Stimulated activated CD8-positive, alpha-beta memory T cell treated with anti-CD3 and anti-CD28 coated beads, Interleukin-2, amount 100 ng/mL, for 1 hour (primary cell): ENCODE measurements around the gene PODXL2.
"Not testable (repeated sequence)": the region's sequence is repeated elsewhere in the genome, so short reads cannot be mapped to it uniquely, and the experiment has no call there.

ENCODE experiments used
- DNase-seq, 2 donors: peaks; one replicate each; pipeline ENCODE4 v3.0.0-alpha.2; 2020; ENCODE audit warnings: low read depth in 2 of 2

The PODXL2 gene

DNA sequence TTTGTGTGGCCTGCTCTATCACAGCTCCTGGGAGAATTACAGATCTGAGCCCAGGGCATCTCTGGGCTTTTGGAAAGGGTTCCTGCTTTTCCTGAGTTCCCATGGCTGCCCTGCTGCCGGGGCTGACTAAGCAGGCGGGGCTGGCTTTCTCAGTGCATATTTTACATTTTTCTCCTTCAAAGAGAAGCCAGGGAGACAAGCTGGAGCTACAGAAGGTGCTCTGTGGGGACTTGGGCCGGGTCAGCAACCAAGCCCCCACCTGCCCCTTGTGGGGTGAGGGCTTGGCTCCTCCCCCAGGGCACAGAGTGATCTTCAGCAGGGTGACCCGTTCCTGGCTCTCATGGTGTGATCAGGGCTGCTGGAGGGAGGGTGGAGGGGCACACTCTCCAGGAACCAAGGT, 61.1 kb downstream of the PODXL2 start:
- no peak for DNase-seq

DNA sequence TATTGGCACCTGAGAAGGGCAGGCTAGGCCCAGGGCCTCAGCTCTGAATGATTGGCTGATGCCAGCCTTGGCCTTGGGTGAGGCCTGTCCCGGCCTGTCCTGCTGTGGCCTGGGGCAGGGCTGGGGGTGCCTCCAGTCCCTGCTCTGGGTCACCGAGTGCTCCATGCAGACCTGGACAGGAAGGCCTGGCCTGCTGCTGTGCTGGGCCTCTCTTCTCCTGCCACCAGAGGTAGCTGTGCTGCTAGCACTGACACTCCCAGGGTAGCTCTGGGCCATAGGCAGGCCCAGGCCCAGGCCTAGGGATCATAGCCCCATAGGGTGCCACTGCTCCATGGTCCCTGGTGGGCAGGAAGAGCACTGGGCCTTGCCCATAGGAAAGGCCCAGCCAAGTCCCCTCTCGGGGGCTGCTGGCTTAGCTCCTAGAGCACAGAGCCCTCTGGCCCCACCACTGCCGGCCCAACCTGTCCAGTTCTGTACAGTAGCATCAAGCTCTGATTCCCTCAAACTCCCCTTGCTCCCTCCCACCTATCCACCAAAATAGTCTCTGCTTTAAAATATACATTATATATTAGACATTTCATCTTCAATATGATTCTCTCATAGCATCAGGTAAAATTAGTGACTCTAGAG, 62.0 kb downstream of the PODXL2 start:
- DNase-seq = no peak

DNA sequence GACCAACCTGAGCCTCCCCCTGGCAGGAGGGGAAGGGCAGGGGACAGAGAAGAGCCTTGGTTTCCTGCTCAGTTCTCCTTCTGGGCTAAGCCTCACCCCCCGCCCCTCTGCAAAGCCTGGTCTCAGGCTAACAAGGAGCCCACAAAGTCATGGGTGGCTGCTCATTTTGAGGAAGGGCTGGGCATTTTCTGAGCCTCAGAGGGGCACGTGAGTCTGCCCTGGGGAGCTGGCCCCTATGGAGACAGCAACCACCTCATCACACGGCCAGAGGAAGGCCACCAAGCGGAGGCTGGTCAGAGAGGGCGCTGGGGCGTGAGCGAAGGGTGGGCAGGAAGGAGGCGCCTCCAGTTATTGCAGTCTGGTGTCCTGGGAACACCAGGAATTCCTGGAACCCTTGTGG, 62.5 kb downstream of the PODXL2 start:
- DNase-seq = no peak

DNA sequence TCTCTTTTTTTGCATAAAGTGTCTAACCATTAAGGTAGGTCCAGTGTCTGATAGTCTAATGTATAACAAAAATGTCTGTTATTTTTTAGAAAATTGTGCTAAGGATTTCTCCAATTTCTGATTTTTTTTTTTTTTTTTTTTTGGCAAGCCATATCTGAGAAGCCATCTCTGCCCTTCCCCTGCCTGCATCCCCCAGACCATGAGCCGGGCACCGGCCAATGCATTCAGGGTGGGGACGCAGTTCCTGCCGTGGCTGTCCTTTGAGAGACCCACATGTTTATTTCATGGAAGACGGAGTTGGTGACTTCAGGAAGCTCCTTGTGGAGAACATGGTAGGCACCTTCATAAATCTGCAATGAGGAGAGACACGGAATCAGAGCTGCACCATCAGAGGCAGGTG, 63.0 kb downstream of the PODXL2 start:
- DNase-seq = no peak

DNA sequence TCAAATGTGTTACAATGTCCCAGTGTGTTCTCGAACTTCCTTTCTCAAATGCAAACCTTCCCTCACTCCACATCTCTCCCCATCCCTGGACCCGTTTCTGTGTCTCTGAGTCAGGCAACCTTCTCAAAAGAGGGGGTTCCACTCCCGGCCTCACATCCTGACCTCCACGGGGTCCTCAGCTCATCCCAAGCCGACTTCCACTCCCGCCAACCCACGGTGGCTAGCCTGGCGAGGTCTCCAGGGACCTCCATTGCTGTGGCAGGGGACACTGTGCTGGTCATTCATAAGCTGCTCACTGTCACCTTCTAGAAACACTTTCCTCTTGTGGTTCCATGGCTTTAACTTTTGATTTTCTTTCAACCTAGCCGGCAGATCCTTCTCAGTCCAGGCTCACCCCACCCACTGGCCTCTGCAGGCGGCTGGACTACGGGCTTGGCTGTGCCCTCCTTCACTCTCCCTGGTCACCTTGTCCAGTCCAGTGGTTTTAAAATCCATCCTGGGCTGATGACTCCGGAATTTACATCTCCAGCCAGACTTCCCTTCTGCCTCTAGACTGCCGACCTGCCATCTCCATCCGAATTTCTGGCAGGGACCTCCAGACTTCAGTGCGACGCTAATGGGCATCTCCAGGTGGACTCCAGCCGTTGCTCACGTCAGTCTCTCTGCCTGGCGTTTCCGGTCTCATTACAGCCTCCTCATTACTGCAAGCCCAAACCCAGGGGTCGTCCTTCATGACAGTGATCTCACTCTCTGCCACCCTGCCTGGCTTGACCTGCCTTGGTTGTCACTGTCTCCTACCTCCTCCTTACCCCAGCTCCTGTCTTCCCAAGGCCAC, 63.7 kb downstream of the PODXL2 start:
- DNase-seq = no peak

DNA sequence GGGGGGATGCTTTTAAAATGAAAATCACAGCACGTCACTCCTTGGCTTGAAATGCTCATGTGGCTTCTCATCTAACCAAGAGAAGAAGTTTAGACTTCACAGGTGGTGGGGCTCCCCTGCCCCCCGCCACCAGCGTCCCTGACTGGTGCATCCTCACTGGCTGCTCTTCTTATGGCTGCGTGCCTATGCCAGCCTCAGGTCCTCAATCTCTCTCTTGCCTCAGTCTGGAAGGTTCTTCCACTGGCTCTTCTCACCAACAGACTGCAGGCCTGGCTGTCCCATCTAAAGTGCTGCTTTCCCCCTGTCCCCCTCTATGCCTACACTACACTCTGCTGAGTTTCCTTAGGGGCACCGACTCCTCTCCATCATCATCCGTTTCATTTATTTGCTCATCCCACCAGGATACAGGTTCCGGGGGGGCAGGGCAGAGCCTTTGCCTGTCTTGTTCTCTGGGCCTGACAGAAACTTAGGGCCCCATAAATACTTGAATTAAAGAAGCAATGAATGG, 64.4 kb downstream of the PODXL2 start:
- DNase-seq = no peak

DNA sequence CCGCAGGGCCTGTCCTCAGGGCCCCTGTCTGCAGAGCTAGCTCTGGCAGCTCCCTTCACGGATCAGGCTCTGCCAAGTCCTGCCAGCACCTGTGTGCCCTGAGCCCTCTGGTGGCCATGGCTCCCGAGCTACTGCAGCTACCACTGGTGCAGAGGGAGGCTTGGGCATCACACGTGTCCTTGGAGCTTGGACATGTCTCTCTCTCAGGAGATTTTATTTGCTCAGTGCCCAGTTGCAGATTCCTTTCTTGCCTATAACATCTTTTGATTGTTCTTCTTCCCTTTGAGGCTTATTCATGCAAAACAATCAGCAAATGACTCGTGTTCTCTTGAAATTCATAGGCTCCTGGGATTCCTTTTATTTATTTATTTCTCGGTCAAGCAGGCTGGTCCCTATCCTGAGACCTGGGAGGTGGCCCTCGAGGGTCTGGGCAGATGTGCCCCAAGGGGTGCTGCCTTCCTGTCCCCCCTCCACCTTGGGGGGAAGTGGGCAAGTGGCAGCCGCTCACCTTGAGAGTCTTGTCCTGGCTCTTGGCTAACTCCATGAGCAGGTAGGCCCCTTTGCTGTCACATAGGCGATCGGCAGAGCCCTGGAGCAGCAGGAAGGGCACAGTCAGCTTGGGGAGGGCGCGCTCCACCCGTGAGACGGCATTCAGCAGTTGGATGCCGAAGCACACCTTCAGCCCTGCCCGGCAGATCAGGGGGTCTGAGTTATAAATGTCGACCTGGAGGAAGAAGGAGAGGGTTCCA, 65.7 kb downstream of the PODXL2 start:
- DNase-seq = no peak

DNA sequence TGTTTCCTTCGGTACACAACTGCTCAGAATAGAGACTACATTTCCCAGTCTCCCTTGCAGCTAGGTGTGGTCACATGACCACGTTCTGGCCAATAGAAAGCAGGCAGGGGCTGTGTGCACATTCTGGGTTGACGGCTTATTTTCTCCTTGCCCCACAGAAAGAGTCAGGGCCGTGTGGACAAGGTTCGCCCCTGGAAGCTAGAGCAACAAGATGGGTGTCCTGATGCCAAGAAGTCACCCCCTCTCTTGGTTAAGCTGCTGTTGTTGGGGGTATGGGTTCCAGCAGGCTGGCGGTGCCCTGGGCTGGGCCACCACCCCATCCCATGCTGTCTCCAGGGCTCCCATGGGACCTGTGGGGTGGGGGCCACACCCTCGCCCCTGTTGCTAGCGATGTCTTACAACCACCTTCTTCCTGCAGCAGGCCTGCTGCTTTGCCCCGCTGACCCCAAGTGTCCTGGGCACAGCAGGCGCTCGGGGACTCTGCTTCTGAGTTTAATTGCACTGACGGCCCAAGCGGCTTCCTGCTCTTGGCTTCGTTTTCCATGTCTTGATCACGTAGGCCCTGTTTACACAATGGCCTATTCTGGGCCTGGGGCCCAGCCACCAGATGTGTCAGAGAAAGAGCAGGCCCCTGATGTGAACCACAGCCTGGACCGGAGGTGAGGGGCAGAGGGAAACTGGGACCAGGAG, 68.7 kb downstream of the PODXL2 start:
- DNase-seq = no peak

DNA sequence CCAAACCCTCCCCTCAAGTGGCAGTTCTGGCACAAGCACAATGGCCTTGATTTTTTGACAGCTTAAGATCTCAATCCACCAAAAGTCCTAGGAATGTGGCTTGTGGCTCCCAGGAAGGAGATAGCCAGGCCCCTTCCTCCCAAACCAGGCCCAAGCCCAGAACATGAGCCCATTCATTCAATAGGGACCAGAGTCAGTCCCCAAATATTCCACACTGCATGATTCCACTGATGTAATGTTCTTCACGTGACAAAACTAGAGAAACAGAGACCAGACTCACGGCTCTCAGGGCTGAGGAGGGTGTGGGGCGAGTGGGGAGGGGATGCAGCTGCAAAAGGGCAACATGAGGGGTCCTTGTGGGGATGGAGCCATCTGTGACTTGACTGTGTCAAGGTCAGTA, 69.3 kb downstream of the PODXL2 start:
- DNase-seq = no peak

DNA sequence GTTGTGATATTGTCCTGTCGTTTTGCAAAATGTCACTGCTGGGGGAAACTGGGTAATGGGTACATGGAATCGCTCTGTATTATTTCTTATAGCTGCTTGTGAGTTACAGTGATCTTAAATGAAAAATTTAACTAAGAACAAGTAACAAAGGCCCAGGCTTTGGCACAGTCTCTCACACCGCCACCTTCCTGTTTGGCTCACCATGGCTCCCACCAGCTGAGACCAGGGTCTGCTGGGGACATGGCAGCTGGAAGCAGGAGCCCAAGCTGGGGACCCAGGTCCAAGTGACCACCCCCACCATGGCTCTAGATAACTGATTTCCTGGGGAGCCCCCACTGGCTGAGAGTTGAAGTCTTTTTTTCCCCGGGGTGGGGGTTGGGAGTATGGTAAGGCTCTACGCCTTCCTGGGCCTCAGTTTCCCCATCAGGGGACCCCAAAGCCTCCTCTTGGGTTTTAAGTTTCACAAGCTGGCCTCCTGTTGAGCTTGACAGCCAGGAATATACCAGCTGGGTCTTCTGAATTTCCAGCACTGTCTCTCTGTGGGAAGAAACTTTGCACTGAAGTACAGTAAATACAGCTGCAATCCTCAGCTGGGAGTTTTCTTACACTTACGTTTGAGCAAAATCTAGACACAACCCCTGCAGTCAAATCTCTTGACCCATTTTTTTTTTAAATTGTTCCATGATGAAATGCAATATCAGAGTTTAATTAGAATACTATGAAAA, 69.9 kb downstream of the PODXL2 start:
- no peak for DNase-seq

DNA sequence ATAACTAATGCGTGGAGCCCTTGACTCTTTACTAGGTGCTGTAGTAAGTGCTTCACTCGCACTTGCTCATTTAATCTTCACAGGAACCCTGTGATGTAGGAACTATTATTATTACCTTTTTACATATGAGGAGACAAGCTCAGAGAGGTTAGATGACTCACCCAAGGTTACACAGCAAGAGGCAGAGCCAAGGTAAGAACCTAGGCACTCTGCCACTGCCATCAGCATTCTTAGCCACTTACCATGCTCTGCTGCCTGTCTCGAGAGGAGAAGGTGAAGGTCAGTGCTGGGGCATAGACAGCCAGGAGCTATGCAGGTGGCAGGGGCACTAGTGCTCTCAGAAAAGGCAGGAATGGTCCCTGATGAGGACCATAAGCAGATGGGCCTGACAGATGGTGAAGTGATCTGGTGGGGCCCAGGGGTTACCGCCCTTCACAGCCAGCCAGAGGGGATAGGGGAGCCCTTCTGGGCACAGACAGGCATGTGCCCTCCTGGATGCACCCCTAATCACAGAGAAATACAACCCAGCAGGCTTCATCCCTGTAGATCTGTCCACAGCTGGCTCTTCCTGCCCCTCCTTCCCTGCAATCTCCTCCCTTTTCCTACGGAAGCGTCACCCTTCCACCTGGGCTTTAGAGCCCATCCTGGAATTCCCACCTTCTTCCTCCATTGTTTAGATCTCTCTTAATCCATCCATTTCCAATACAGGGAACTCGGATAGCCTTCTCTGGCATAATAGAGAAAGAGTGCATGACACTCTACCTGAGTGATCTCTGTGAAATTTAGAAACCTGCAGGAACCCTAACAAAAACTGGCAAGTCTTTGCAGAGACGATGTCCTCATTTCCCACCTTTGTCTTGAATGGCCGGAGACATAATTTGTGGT, 70.7 kb downstream of the PODXL2 start:
- DNase-seq = no peak

DNA sequence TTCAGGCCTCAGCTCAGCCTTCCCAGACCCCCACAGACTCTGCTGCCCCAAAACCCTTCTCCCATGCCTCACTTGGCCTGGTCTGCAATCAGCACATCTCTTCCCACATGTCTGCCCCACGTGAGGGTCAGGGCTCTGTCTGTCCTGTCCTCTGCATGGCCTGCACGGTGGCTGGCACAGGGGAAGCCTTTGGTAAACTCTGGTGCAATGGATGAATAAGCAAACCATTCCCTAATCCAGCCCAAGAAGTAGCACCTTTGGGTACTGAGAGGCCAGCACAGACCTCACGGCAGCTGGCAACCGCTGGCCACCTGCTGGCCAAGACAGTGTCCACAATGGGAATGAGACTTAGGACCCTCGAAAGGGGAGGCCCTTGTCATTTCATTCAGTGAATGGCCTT, 71.4 kb downstream of the PODXL2 start:
- DNase-seq = no peak

DNA sequence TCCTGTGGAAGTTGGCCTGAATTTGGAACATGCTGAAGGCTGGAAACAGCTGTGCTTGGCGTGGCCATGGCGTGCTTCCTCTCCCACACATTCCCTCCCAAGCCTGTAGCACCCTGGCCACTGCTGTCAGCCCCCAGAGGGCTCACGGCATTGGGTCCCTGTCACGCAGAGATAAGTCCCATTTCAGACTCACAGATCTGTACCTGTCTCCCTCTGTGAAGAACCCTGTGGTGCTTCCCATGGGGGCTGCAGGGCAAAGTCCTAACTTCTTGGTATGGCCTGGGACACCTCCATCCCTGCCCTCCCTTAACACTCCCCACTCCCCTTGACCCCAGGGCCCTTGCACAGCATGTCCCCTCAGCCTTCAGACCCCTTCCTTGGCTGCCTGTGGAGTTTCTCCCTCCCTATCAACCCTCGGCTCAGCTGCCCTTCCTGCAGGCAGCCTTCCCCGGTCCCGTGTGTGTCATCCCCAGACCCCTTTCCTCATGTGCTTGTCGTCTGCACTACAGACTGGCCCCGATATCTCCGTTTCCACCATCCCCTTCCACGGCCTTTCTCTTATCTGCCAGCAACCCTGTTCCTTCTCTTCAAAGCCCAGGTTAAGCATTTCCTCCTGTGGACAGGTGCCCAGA, 72.4 kb downstream of the PODXL2 start:
- DNase-seq = no peak

DNA sequence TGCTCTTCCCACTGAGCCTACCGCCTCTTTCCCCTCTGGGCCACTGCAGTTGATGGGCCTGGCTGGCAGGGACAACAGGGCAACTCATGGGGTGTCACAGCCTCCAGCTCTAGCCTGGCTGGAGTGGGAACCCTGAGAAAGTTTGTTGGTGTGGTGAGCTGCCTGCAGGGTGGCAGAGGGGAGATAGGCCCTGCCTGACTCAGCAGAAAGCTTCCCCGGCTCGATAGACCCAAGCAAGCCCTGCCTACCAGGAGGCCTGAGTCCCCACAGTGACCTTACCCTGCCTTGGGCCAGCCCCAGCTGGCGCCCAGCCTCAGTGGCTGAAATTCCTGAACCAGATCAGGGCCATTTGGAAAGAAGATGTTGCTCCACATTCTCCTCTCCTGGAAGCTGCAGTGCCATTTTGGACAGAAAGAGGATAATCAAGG, 73.2 kb downstream of the PODXL2 start:
- DNase-seq = no peak

DNA sequence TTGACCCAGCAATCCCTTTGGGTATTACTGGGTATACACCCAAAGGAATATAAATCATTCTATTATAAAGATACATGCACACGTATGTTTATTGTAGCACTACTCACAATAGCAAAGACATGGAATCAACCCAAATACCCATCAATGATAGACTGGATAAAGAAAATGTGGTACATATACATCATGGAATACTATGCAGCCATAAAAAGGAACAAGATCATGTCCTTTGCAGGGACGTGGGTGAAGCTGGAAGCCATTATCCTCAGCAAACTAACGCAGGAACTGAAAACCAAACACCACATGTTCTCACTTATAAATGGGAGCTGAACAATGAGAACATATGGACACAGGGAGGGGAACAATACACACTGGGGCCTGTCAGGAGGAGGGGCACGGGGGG, 75.9 kb downstream of the PODXL2 start:
- DNase-seq = not testable (repeated sequence)

DNA sequence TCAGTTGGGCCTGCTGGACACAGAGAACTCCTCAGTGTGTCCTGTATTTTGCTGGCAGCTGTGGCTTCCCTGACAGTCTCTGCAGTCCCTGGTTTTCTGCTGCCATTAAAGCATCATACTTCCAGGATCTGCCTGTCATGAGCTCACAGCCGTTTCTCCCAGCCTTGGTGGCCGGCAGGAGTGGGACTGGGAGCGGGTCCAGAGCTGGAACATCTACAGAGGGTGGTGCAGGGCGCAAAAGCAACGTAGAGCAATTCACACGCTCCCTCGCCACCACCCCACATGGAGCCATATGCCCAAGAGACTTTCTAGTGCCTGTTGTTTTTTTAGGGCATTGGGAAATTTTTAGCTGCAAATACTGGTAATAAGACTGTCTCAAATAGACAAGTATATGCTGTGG, 77.3 kb downstream of the PODXL2 start:
- DNase-seq = no peak

DNA sequence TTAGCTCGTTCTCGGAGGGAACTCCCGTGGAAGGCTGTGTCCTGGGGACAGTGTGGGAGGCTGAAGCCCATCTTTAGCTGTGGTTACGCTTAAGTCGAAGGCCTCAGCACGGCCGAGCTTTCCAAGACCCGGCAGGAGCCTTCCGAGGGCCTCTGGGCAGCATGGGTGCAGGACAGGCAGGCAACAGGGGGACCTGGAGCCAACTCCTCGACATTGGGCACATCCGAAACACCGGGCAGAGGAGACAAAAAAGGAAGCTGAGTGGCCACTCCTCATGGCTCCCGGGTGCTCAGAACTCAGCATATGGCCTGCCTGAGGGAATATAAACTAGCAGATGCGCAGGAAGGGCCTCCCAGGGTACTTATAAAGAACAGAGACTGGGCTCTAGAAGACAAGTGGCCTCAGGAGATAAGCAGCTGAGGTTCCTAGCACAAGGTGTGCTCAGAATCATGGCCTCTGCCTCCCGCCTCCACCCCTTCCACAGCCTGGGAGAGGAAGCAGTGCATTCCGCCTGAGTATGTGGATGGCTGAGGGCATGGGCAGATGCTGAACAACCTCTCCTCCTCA, 77.9 kb downstream of the PODXL2 start:
- no peak for DNase-seq

DNA sequence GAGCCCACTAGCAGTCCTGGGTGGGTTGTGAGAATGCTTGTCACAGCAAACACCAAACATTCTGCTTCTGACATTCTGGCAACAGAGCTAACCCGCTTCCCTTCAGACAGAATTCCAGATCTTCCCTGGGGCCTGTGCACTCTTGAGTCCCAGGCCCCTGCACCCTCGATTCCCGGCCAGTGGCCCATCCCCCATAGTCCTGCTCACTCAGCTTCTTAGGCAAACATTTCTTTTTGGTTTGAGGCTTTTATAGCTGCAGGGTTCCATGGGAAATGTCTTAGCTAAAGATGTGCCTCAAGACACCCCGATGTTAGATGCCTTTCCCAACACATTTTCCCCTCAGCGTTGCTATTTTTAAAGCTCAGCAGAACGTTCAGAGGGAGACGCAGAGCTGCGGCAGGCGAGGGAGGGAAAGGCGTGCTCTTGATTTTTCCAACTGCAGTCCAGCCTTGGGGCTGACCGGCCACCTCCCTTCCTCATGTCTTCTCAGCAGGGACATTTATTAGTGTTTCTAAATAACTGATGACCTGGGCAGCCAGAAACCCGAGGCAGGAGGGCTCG, 78.9 kb downstream of the PODXL2 start:
- no peak for DNase-seq

DNA sequence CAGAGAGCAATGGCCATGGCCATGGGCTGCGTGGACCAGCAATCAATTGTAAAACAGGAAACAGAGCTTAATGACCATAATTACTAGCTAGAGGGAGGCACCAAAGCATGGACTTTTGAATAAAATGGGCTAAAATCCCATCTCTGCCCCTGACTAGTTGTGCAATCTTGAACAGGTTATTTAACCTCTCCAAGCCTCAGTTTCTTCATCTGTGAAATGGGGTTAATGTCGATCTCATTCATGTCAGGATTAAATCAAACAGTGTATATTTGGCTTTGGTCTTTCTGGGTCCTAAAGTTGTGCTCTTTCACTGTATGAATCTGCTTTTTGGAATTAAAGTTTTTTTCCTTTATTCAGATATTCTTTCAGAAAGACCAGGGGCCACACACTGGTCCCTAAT, 79.9 kb downstream of the PODXL2 start:
- no peak for DNase-seq
